Measurements from ENCODE around the gene TTC39A. TPM values are rescaled to one million over a fixed set of nuclear protein-coding genes. Genes with fewer than 3 reads are reported as not detected.

Gene TTC39A
- total RNA-seq, 4 donors from 2014 or later: 0.66 to 2.1 (median 1.4) TPM; not detected in 1

- no peak for TF ChIP-seq CTCF (IDR thresholded peaks at IDR 0.05; ENCODE audit: low read depth)
These were observed 83.3 kb downstream of the TTC39A start for GRCh38 chr1:51247022-51247421.

GRCh38 chr1:51242546-51242945 lies 87.8 kb downstream of the TTC39A start:
- no peak for TF ChIP-seq CTCF (IDR thresholded peaks at IDR 0.05; ENCODE audit: low read depth)

- TF ChIP-seq CTCF (IDR thresholded peaks at IDR 0.05; ENCODE audit: low read depth): no peak
These were observed 89.2 kb downstream of the TTC39A start for GRCh38 chr1:51241119-51241518.

- TF ChIP-seq CTCF (IDR thresholded peaks at IDR 0.05; ENCODE audit: low read depth): no peak
These were observed 90.3 kb downstream of the TTC39A start for GRCh38 chr1:51240084-51240483.

GRCh38 chr1:51238034-51238403 lies 92.3 kb downstream of the TTC39A start:
- TF ChIP-seq CTCF (IDR thresholded peaks at IDR 0.05; ENCODE audit: low read depth): no peak

- no peak for TF ChIP-seq CTCF (IDR thresholded peaks at IDR 0.05; ENCODE audit: low read depth)
These were observed 92.9 kb downstream of the TTC39A start for GRCh38 chr1:51237351-51238033.

Other genes with a start within 250 kb of the TTC39A start
- gene C1orf185, start 228.3 kb downstream of the TTC39A start, total RNA-seq: not detected
- gene RNF11, start 94.3 kb downstream of the TTC39A start, total RNA-seq: 100 to 1,000 TPM in 3 of 4 donors, 10 to 100 TPM in 1; 77.9 to 138 (median 112) TPM
- 100 to 1,000 TPM; 135 to 148 (median 145) TPM for gene EPS15, start 188.7 kb upstream of the TTC39A start, total RNA-seq